ENCODE data around the gene CMKLR1.

The CMKLR1 gene

GRCh38 chr12:108297895-108298760 is 41.0 kb downstream of the CMKLR1 start:
- no peaks in the 10 kb centered on the region for H3K36me3 ChIP-seq (replicated peaks; ENCODE audit: insufficient read depth, low read length)
- H2AFZ ChIP-seq (ENCODE audit: low read length): no peak overlapping the region
- DNase-seq: no peak
- no peak overlapping the region for H3K27ac ChIP-seq (ENCODE audit: low read length)
- H3K9me3 ChIP-seq (replicated peaks; ENCODE audit: insufficient read depth, low read length): no peaks in the 10 kb centered on the region
- H3K79me2 ChIP-seq (ENCODE audit: low read length): no peaks in the 10 kb centered on the region
- H3F3A ChIP-seq (ENCODE audit: insufficient read depth, low read length): no peaks in the 10 kb centered on the region
- no peaks in the 10 kb centered on the region for H3K9me2 ChIP-seq (replicated peaks; ENCODE audit: insufficient read depth, low read length)
- no peak overlapping the region for H3K4me2 ChIP-seq (ENCODE audit: low read depth, low read length)
- H3K9ac ChIP-seq (ENCODE audit: low read length): no peak overlapping the region
- TF ChIP-seq EZH2phosphoT487 (IDR thresholded peaks at IDR 0.05; ENCODE audit: low read length): no peak
- TF ChIP-seq EZH2 (optimal IDR thresholded peaks at IDR 0.05; ENCODE audit: low read depth, low read length): no peak
- TF ChIP-seq CTCF (IDR thresholded peaks at IDR 0.05; ENCODE audit: low read length): no peak
- no peaks in the 10 kb centered on the region for H3K27me3 ChIP-seq (replicated peaks; ENCODE audit: insufficient read depth, low read length)
- H3K4me1 ChIP-seq (ENCODE audit: low read length): no peaks in the 10 kb centered on the region
- H3K4me3 ChIP-seq (ENCODE audit: low read length): no peak overlapping the region
- H4K20me1 ChIP-seq (ENCODE audit: insufficient read depth, low read length): no peaks in the 10 kb centered on the region

GRCh38 chr12:108297424-108297823 is 41.7 kb downstream of the CMKLR1 start:
- Histone ChIP-seq H3K36me3 (replicated peaks; ENCODE audit: insufficient read depth, low read length) (no peaks in the 10 kb centered on the region), H2AFZ (ENCODE audit: low read length) (no peak overlapping the region), H3K4me3 (ENCODE audit: low read length) (no peak overlapping the region), H3K4me1 (ENCODE audit: low read length) (no peaks in the 10 kb centered on the region), H3K9me3 (replicated peaks; ENCODE audit: insufficient read depth, low read length) (no peaks in the 10 kb centered on the region), H3F3A (ENCODE audit: insufficient read depth, low read length) (no peaks in the 10 kb centered on the region), H3K27ac (ENCODE audit: low read length) (no peak overlapping the region), H3K9me2 (replicated peaks; ENCODE audit: insufficient read depth, low read length) (no peaks in the 10 kb centered on the region), H4K20me1 (ENCODE audit: insufficient read depth, low read length) (no peaks in the 10 kb centered on the region), H3K79me2 (ENCODE audit: low read length) (no peaks in the 10 kb centered on the region), H3K9ac (ENCODE audit: low read length) (no peak overlapping the region), H3K4me2 (ENCODE audit: low read depth, low read length) (no peak overlapping the region), H3K27me3 (replicated peaks; ENCODE audit: insufficient read depth, low read length) (no peaks in the 10 kb centered on the region)
- DNase-seq: no peak
- TF ChIP-seq EZH2phosphoT487 (IDR thresholded peaks at IDR 0.05; ENCODE audit: low read length): no peak
- TF ChIP-seq EZH2 (optimal IDR thresholded peaks at IDR 0.05; ENCODE audit: low read depth, low read length): no peak
- TF ChIP-seq CTCF (IDR thresholded peaks at IDR 0.05; ENCODE audit: low read length): no peak

- H3K9ac ChIP-seq (ENCODE audit: low read length): no peak overlapping the region
- H3K27me3 ChIP-seq (replicated peaks; ENCODE audit: insufficient read depth, low read length): no peaks in the 10 kb centered on the region
Measured at GRCh38 chr12:108296945-108297344, 42.2 kb downstream of the CMKLR1 start.

More at GRCh38 chr12:108296945-108297344, 42.2 kb downstream of the CMKLR1 start:
- H3K9me2 ChIP-seq (replicated peaks; ENCODE audit: insufficient read depth, low read length): no peaks in the 10 kb centered on the region
- no peak overlapping the region for H3K4me2 ChIP-seq (ENCODE audit: low read depth, low read length)
- H4K20me1 ChIP-seq (ENCODE audit: insufficient read depth, low read length): no peaks in the 10 kb centered on the region
- no peaks in the 10 kb centered on the region for H3K36me3 ChIP-seq (replicated peaks; ENCODE audit: insufficient read depth, low read length)
- no peak overlapping the region for H3K27ac ChIP-seq (ENCODE audit: low read length)
- no peak overlapping the region for H3K4me3 ChIP-seq (ENCODE audit: low read length)
- H3K4me1 ChIP-seq (ENCODE audit: low read length): no peaks in the 10 kb centered on the region
- TF ChIP-seq EZH2phosphoT487 (IDR thresholded peaks at IDR 0.05; ENCODE audit: low read length) (no peak), CTCF (IDR thresholded peaks at IDR 0.05; ENCODE audit: low read length) (no peak), EZH2 (optimal IDR thresholded peaks at IDR 0.05; ENCODE audit: low read depth, low read length) (no peak)
- no peaks in the 10 kb centered on the region for H3K9me3 ChIP-seq (replicated peaks; ENCODE audit: insufficient read depth, low read length)
- no peak overlapping the region for H2AFZ ChIP-seq (ENCODE audit: low read length)
- DNase-seq: no peak
- no peaks in the 10 kb centered on the region for H3F3A ChIP-seq (ENCODE audit: insufficient read depth, low read length)
- no peaks in the 10 kb centered on the region for H3K79me2 ChIP-seq (ENCODE audit: low read length)

All from MM.1S (cell line).